Measurements from ENCODE around the gene MPIG6B.

- no peak for TF ChIP-seq CTCF (IDR thresholded peaks at IDR 0.05)
- no peak for TF ChIP-seq POLR2A (IDR thresholded peaks at IDR 0.05)
These were observed 32.7 kb upstream of the MPIG6B start for GRCh38 chr6:31690231-31691077.

All from tibial nerve (tissue), 3 donors.